Measurements from ENCODE around the gene MAN2B1. TPM values are rescaled to one million over a fixed set of nuclear protein-coding genes. Genes with fewer than 3 reads are reported as not detected.

Gene MAN2B1
- total RNA-seq, 1 donor from 2014 or later = 49.1 TPM

DNA sequence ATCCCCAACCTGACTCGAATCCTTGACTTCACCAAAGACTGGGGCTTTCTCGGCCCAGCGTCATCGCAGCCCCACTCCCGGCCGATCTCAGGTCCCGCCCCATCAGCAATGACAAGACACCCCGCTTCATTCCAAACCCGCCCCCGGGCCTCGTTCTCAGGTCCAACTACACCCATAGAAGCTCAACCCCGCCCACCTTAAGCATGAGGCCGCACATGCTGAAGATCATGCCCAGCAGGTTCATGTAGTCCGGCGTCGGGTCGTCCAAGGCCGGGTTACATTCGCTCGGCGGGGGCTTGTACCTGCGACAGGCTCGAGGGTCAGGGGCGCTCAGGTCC, 2.4 kb upstream of the MAN2B1 start:
- Histone ChIP-seq H3K4me1 (peaks cover 49% of the 10 kb centered on the region), H3K4me3 (peak overlapping the region; percentile 77 to 83)
- DNase-seq (ENCODE audit: extremely low spot score in 2 of 2) = no peak

GRCh38 chr19:12668346-12668745, 1.8 kb upstream of the MAN2B1 start:
- H3K27ac ChIP-seq = peak overlapping the region; percentile 96
- H3K9me3 ChIP-seq = no peaks in the 10 kb centered on the region
- DNase-seq (ENCODE audit: extremely low spot score in 2 of 2) = no peak
- peaks cover 0 to 15% of the 10 kb centered on the region in 2 donors for H3K36me3 ChIP-seq
- H3K4me3 ChIP-seq = peak overlapping the region; percentile 77 to 83
- H3K27me3 ChIP-seq = no peaks in the 10 kb centered on the region
- TF ChIP-seq POLR2AphosphoS5 (IDR thresholded peaks at IDR 0.05; ENCODE audit: insufficient read depth in 1 of 2, low read depth in 1 of 2) (no peak), POLR2A (IDR thresholded peaks at IDR 0.05) (no peak)
- TF ChIP-seq, protein P1, sequence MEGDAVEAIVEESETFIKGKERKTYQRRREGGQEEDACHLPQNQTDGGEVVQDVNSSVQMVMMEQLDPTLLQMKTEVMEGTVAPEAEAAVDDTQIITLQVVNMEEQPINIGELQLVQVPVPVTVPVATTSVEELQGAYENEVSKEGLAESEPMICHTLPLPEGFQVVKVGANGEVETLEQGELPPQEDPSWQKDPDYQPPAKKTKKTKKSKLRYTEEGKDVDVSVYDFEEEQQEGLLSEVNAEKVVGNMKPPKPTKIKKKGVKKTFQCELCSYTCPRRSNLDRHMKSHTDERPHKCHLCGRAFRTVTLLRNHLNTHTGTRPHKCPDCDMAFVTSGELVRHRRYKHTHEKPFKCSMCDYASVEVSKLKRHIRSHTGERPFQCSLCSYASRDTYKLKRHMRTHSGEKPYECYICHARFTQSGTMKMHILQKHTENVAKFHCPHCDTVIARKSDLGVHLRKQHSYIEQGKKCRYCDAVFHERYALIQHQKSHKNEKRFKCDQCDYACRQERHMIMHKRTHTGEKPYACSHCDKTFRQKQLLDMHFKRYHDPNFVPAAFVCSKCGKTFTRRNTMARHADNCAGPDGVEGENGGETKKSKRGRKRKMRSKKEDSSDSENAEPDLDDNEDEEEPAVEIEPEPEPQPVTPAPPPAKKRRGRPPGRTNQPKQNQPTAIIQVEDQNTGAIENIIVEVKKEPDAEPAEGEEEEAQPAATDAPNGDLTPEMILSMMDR (IDR thresholded peaks at IDR 0.05) = no peak
- H3K4me1 ChIP-seq = peaks cover 49% of the 10 kb centered on the region
- intact Hi-C loops (cut with DNase I) = loop anchor here (10.0 kb wide), 1 partner anchor 54 kb away; the partner anchor contains the start of genes ZNF490 and ZNF791

More for the DNA sequence above, 2.4 kb upstream of the MAN2B1 start:
- H3K27me3 ChIP-seq = no peaks in the 10 kb centered on the region
- intact Hi-C loops (cut with DNase I) = loop anchor here (1.0 to 10.0 kb wide), 2 partner anchors 12 to 54 kb away; partner anchors contain the start of genes DHPS, ZNF490 and ZNF791
- no peak for TF ChIP-seq POLR2AphosphoS5 (IDR thresholded peaks at IDR 0.05; ENCODE audit: insufficient read depth in 1 of 2, low read depth in 1 of 2)
- peaks cover 0 to 14% of the 10 kb centered on the region in 2 donors for H3K36me3 ChIP-seq
- peak overlapping the region; percentile 96 for H3K27ac ChIP-seq
- H3K9me3 ChIP-seq = no peaks in the 10 kb centered on the region

- TF ChIP-seq, protein P1 (IDR thresholded peaks at IDR 0.05) = no peak
- no peak for TF ChIP-seq POLR2A (IDR thresholded peaks at IDR 0.05)
- TF ChIP-seq POLR2AphosphoS5 (IDR thresholded peaks at IDR 0.05; ENCODE audit: insufficient read depth in 1 of 2, low read depth in 1 of 2) = no peak
- Histone ChIP-seq H3K36me3 (peaks cover 0 to 18% of the 10 kb centered on the region in 2 donors), H3K27me3 (no peaks in the 10 kb centered on the region), H3K4me3 (peak overlapping the region in 1 of 2 donors; percentile 77), H3K4me1 (peaks cover 49% of the 10 kb centered on the region), H3K27ac (no peak overlapping the region), H3K9me3 (no peaks in the 10 kb centered on the region)
- DNase-seq (ENCODE audit: extremely low spot score in 2 of 2) = no peak
- intact Hi-C loops (cut with DNase I) = loop anchor here (10.0 kb wide), 1 partner anchor 53 kb away; the partner anchor contains the start of genes ZNF490 and ZNF791
These were observed 1.3 kb upstream of the MAN2B1 start for GRCh38 chr19:12667731-12668302.

GRCh38 chr19:12665671-12666264, 774 bp downstream of the MAN2B1 start:
- H3K27me3 ChIP-seq = no peaks in the 10 kb centered on the region
- peak overlapping the region; percentile 66 to 86 for H3K4me3 ChIP-seq
- peaks cover 0 to 32% of the 10 kb centered on the region in 2 donors for H3K36me3 ChIP-seq
- no peak for DNase-seq (ENCODE audit: extremely low spot score in 2 of 2)
- TF ChIP-seq POLR2A (IDR thresholded peaks at IDR 0.05) = no peak
- TF ChIP-seq, protein P1 (IDR thresholded peaks at IDR 0.05) = no peak
- no peak for TF ChIP-seq POLR2AphosphoS5 (IDR thresholded peaks at IDR 0.05; ENCODE audit: insufficient read depth in 1 of 2, low read depth in 1 of 2)
- H3K27ac ChIP-seq = peak overlapping the region; percentile 56
- intact Hi-C loops (cut with DNase I) = loop anchor here (10.0 kb wide), 1 partner anchor 51 kb away; the partner anchor contains the start of genes ZNF490 and ZNF791
- H3K4me1 ChIP-seq = peaks cover 44% of the 10 kb centered on the region
- H3K9me3 ChIP-seq = no peaks in the 10 kb centered on the region

GRCh38 chr19:12665281-12665573, 1.3 kb downstream of the MAN2B1 start:
- no peaks in the 10 kb centered on the region for H3K9me3 ChIP-seq
- peaks cover 0 to 36% of the 10 kb centered on the region in 2 donors for H3K36me3 ChIP-seq
- intact Hi-C loops (cut with DNase I) = loop anchor here (10.0 kb wide), 1 partner anchor 50 kb away; the partner anchor contains the start of genes ZNF490 and ZNF791
- H3K27me3 ChIP-seq = no peaks in the 10 kb centered on the region
- H3K4me1 ChIP-seq = peaks cover 39% of the 10 kb centered on the region
- no peak for DNase-seq (ENCODE audit: extremely low spot score in 2 of 2)
- H3K27ac ChIP-seq = no peak overlapping the region
- H3K4me3 ChIP-seq = no peak overlapping the region
- TF ChIP-seq POLR2AphosphoS5 (IDR thresholded peaks at IDR 0.05; ENCODE audit: insufficient read depth in 1 of 2, low read depth in 1 of 2) = no peak
- no peak for TF ChIP-seq POLR2A (IDR thresholded peaks at IDR 0.05)
- TF ChIP-seq, protein P1 (IDR thresholded peaks at IDR 0.05) = no peak
